Astrocyte of the spinal cord (primary cell): Measurements from ENCODE around the gene KLHL1.
A peak's percentile ranks its signal among the peaks of the same experiment; 100 is the strongest.

Experiments
- DNase-seq: peaks from one replicate; pipeline ENCODE4 v3.0.0; 2011; ENCODE audit warnings: low read depth, low spot score
- H3K4me3 ChIP-seq: 2 replicates; pipeline ENCODE4 v1.5.1; 2011; ENCODE audit warnings: low read depth, mild to moderate bottlenecking, low read length, moderate library complexity
- in situ Hi-C: cut with HindIII; loops from 2 replicates; pipeline ENCODE4 v1.10.0; 2017; ENCODE audit warnings: low sequenced_read_pairs
- TF ChIP-seq, protein P1 (sequence below): IDR thresholded peaks from 2 replicates; pipeline ENCODE4 v1.5.1; 2012; ENCODE audit warnings: low read depth, mild to moderate bottlenecking, low read length, inconsistent platforms

Gene KLHL1

DNA sequence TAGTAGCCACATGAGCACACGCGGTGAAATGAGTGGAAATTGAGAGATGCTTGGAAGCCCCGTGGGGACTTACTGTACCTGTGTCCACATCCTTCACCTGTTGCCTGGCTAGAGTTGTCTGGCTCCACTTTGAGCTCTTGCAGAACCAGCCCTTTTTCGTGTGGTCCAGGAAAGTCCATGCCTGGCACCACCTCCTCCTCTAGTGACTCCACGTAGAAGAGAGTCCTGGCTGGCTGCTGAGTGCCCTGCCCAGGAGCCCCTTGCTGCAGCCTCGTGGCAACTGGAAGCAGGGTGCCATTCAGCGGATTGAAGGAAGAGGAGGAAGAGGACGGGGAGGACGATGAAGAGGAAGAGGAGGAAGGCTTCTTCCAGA, 1.1 kb downstream of the KLHL1 start:
- in situ Hi-C loops: no loop called here
- no peak for DNase-seq
- H3K4me3 ChIP-seq: peak overlapping the region; percentile 26
- TF ChIP-seq, protein P1, sequence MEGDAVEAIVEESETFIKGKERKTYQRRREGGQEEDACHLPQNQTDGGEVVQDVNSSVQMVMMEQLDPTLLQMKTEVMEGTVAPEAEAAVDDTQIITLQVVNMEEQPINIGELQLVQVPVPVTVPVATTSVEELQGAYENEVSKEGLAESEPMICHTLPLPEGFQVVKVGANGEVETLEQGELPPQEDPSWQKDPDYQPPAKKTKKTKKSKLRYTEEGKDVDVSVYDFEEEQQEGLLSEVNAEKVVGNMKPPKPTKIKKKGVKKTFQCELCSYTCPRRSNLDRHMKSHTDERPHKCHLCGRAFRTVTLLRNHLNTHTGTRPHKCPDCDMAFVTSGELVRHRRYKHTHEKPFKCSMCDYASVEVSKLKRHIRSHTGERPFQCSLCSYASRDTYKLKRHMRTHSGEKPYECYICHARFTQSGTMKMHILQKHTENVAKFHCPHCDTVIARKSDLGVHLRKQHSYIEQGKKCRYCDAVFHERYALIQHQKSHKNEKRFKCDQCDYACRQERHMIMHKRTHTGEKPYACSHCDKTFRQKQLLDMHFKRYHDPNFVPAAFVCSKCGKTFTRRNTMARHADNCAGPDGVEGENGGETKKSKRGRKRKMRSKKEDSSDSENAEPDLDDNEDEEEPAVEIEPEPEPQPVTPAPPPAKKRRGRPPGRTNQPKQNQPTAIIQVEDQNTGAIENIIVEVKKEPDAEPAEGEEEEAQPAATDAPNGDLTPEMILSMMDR: no peak

GRCh38 chr13:70104481-70104880, 3.8 kb downstream of the KLHL1 start:
- DNase-seq: no peak
- TF ChIP-seq, protein P1: no peak
- in situ Hi-C loops: no loop called here
- no peak overlapping the region for H3K4me3 ChIP-seq

- no peak overlapping the region for H3K4me3 ChIP-seq
- peak; percentile 23 for DNase-seq
- TF ChIP-seq, protein P1: peak; percentile 47
- in situ Hi-C loops: no loop called here
Observed at GRCh38 chr13:70098669-70099068, 9.6 kb downstream of the KLHL1 start.

DNA sequence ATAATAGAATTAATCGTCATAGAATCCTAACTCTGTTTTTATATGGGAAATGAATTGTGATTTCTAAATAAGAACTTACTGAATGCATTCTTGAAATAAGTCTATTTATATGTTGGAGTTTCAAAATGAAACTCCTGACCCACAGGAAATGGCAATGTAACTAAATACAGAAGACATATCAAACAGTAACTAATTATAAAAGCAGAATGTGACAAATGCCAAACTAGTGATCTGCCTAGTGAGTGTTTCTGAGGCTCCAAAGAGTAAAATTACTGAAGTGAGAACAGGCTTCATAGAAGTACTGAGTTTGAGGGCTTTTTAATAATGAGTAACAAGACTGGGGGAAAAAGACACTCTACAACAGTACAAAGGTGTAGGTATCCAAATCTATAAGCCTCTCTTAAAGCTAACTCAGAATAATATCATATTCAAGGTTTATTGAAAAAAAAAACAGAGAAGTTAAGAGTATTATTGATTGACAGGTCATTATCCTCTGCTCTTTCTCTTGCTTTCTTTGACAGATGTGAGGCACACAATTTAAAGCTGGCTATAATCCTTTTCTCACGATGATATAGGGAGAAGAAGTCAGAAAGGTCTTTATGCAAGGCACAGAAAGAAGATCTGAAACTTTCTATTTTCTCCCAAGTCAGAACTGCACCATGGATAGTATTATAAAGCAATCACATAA, 18.1 kb downstream of the KLHL1 start:
- in situ Hi-C loops: no loop called here
- no peak overlapping the region for H3K4me3 ChIP-seq
- TF ChIP-seq, protein P1: no peak
- DNase-seq: no peak

DNA sequence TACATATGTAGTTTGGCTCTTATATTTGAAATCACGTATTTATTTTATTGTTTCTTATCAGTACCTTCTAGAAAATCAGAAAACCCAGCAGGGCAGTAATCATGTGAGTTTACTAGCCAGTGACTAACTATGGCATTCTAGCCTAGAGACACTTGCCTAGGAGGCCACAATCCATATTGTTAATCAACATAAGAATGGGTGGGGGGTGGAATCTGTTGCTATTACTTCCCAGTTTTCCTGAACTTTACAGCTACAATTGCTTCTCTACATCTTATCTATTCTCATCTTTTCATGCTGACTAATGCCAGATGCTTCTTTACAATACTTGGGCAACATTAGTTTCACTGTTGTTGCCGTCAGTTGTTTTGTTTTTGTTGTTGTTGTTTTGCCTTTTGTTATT, 19.3 kb downstream of the KLHL1 start:
- TF ChIP-seq, protein P1: no peak
- in situ Hi-C loops: no loop called here
- H3K4me3 ChIP-seq: no peak overlapping the region
- DNase-seq: no peak

GRCh38 chr13:70087247-70087646, 21.0 kb downstream of the KLHL1 start:
- no peak overlapping the region for H3K4me3 ChIP-seq
- TF ChIP-seq, protein P1: no peak
- in situ Hi-C loops: no loop called here
- no peak for DNase-seq
